ENCODE results near the gene SLC16A2.

SLC16A2 gene

DNA sequence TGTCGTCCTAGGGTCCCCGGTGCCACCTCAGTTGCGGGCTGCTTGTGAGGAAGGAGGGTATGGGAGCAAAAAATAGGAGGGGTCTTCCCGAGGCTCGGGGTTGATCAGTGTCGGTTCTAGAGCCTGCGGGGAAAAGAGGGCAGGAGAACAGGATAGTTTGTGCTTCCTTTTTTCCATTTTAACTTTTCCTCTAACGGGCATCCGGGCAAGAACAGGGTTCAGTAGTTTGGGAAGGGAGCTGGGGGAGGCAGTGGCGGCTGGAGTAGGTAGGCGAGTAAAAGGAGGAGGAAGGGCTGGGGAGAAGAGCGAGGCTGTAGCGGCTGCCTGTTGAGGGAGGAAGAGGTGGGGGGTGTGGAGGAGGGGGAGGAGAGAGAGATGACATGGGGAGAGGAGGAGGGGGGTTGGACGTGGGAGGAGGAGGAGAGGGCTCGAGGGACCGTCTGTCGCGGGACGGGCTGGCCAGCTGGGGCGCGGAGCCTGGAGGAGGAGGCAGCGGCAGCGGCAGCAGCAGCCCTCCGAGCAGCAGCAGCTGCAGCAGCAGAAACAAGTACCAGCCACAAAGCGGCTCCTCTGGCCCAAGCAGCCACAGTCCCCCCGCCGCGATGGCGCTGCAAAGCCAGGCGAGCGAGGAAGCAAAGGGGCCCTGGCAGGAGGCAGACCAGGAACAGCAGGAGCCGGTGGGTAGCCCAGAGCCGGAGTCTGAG is at the start of gene SLC16A2:
Gene SLC16A2 (plus strand): TSS at position 458 of the 704 bp plus-strand sequence. CDS start 145 bp downstream, at position 603.
- DNase-seq (ENCODE audit: low read depth): peak; percentile 78

DNA sequence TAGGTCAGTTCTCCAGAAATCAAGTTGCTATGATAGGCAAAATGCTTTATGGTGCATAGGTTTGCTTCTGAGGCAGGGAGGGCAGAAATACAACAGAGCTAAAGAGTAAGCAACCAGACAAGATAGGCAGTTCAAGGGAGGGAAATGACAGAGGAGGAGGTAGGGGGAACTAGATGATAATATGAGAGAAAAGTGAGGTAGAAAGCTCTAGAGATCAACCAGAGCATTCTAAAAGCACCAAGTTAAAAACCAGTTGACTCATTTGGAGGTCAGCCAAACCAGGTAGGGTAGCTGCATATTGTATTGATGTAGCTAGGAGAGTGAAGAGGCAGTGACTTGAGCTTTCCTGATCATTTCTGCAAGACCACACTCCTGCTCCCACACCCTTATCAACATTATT is 49.0 kb upstream of the SLC16A2 start:
- DNase-seq (ENCODE audit: low read depth): no peak

DNA sequence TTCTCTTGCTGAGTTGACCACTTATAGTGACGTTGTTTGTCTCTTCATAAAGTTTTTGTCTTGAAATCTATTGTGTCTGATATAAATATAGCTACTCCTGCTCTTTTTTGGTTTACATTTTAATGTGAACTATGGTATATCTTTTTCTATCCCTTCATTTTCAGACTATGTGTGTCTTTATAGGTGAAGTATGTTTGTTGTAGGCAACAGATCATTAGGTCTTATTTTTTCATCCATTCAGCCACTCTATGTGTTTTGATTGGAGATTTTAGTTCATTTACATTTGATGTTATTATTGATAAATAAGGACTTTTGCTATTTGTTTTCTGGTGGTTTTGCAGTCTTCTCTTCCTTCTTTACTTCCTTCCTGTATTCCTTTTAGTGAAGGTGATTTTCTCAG is 44.0 kb upstream of the SLC16A2 start:
- DNase-seq (ENCODE audit: low read depth): no peak

DNA sequence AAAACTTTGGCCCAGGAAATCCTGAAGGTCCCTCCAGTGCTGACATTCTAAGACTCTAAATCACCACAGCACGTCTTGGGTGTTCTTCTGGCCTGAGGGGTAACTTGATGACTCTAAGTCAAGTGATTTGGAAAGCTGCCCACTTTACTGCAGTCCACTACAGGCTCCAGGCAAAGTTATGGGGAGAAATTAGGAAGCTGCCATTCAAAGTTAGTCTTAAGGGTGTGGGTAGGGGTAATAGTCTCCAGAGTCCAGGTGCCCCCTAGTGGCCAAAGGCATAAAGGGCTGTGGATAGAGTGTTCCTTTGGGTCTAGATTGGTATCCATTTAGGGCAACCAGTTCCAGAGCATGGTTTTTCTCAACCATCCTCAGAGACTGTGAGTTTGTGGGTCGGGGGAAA is 38.7 kb upstream of the SLC16A2 start:
- peak; percentile 86 for DNase-seq (ENCODE audit: low read depth)

DNA sequence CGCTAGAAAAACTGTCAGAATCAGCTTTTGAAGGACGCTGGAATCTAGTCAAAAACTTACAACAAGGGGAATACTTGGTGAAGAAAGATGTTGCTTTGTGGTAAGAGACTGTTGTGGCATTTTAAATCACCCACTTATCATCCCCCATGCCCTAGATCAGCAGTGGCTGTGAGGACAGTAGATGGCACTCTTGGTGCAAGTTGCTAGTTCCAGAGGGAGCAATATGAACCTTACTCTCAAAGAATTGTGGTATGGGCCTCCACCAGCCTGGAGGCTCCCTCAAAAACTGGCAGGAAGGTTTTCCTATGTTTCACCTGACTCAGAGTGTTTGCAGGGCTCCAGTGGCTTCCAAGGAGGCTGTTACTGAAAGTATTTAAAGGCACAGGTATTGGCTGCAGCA is 37.7 kb upstream of the SLC16A2 start:
- peak; percentile 68 for DNase-seq (ENCODE audit: low read depth)

DNA sequence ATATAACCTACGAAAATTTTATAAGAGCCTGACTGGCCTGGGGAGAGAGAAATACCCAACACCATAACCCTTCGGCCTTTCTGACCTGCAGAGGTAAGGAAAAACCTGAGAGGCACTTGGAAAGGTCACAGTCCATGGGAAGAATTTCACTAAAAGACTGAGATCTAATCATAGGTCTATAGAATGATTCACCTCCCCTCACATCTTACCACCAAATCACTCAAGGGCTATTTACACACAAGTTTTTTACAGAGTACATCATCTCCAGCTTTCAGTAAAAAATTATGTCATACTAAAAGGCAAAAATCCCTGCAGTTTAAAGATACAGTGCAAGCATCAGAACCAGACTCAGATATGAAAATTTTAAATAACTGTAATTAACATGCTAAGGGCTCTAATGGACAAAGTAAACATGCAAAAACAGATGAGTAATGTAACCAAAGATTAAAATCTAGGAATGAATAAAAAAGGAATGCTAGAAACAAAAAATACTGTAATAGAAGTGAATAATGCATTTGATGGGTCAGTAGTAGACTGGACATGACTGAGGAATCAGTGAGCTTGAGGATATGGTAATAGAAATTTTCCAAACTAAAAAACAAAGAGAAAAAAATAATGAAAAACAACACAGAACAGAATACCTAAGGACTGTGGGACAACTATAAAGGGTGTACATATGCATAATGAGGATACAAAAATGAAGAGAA is 32.1 kb upstream of the SLC16A2 start:
- peak; percentile 47 for DNase-seq (ENCODE audit: low read depth)

DNA sequence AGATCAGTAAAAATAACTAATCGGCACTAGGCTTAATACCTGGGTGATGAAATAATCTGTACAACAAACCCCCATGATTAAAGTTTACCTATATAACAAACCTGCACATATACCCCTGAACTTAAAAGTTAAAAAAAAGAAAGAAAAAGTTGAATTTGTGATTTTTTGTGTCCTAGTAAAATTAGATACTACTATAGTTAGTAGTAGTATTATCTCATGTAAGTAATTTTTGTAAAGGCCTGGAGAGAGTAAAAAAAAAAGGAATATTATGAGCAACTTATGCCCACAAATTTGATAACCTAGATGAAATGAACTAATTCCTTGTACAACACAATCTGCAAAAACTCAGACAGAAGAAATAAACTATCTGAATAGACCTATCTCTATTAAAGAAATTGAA is 25.7 kb upstream of the SLC16A2 start:
- DNase-seq (ENCODE audit: low read depth): no peak

DNA sequence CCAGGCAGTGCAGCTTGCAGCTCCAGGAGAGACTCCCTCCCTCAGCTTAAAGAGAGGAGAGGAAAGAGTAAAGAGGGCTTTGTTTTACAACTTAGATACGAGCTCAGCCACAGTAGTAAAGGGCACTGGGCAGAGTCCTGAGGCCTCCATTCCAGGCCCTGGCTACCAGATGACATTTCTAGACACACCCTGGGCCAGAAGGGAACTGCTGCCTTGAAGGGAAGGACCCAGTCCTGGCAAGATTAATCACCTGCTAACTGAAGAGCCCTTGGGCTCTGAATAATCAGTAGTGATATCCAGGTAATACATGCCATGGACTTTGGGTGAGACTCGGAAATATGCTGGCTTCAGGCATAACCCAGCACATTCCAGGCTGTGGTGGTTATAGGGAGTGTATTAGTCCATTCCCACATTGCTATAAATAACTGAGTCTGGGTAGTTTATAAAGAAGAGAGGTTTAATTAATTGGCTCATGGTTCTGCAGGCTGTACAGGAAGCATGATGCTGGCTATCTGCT is 15.3 kb upstream of the SLC16A2 start:
- DNase-seq (ENCODE audit: low read depth): no peak

DNA sequence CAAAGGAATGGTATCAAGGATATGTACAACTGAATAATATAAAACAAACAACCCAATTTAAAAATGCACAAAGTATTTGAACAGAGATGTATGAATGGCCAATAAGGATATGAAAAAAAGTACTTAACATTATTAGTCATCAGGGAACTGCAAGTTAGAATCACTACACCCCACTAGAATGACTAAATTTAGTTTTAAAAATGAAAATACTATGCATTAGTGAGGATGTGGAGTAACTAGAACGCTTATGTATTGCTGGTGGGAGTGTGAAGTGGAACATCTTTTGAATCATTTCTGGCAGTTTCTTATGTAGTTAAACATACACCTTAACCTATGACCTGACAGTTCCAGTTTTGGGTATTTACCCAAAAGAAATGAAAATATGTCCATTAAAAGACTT is 13.0 kb upstream of the SLC16A2 start:
- DNase-seq (ENCODE audit: low read depth): no peak

DNA sequence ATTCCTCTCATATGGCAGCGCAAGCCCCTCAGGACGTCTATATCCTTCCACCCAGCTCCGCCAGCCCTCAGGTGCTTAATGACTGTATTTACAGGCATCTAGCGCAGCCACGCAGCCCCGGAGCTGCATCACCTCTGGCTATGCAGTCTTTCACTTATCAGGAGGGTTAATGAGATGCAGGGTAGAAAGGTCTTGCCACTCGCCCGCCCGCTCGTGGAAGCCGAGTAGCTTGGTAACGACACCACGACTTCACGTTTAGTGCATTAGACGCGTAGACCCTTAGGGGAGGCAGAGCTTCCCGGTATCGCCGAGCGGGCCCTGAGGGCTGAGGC is 1.5 kb upstream of the SLC16A2 start:
- peak; percentile 32 for DNase-seq (ENCODE audit: low read depth)

DNA sequence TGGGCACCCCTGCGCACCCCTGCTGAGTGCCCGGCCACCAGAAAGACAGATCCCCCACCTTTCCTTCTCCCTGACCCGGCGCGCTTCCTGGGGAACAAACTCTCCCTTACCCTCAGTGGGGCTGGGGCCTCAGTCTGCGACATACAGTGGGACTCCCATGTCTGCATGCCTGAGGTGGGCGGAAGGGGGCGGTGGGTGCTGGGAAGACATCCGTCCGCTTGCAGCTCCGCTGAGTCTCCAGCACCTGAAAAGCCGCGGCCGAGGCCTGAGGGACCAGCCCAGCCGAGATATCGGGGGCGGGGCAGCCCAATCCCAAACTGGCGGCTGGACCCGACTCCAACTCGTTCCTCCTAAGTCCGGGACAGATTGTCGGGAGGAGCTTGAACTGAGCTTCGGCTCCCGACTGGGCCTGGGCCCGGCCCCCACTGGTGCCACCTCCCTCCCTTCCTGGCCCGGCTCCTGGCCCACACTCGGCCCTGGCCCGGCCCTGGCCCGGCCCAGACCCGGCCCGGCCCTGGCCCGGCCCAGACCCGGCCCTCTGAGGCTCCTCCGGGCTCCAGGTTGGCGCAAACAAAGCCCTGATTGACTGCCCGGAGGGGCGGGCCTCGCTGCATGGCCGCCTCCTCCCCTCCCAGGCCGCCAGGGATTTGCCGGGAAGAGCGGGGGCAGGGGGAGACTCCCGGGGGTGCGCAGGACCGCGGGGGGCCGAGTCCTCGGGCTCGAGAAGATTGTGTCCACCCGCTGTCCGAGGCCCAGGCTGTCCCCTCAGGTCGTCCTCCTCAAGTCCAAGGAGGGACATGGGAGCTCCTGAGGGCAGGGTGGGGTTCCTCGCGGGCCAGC is 877 bp upstream of the SLC16A2 start:
- DNase-seq (ENCODE audit: low read depth): peak; percentile 70

DNA sequence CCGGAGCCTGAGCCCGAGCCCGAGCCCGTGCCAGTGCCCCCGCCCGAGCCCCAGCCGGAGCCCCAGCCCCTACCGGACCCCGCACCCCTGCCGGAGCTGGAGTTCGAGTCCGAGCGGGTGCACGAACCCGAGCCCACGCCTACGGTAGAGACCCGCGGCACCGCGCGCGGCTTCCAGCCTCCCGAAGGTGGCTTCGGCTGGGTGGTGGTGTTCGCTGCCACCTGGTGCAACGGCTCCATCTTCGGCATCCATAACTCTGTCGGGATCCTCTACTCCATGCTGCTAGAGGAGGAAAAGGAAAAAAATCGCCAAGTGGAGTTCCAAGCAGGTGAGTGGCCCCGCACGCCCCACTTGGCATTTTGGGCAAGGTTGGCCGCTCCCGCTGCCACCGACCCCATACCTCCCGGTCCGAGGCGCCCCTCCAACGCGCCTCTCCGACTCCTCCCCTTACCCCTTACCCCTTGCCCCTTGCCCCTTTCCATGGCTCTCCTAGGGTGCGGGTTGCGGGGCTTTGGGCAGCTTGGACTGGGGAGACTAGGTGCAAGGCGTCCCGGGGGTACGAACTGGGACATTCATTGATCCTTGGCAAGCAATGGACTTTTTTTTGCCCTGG is 553 bp downstream of the SLC16A2 start:
- peak; percentile 26 for DNase-seq (ENCODE audit: low read depth)

DNA sequence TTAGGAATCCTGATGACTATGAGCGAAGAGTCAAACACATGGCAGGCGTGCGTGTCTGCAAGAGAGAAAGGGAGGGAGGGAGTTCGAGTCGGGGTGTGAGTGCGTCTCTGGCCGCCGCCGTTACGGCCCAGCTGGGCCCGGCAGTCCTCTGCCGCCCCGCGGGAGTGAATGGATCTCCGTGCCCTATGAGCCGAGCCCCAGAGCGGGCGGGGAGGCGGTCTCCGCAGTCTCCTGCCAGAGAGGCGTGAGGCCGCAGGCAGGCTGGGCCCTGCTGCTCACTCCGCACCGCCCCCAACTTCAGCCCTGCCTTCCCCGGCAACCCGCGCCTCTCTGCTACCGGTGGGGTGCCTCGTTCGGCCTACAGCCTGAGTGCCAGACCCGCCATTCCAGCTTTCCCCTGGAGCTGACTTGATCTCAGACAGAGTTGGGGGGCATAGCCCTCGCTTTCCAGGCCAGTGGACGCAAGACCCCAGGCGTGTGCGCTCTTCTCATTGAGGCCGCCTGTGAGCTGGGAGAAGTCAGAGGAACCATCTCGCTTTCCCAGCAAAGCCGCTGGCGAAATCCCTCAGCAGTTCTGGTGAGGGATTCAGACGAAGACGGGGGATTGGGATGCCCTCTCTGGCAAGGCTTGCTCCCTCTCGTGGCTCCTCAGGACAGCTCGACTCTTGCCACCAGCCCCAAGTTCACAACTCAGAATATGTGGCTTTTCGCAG is 1.4 kb downstream of the SLC16A2 start:
- DNase-seq (ENCODE audit: low read depth): peak; percentile 70

DNA sequence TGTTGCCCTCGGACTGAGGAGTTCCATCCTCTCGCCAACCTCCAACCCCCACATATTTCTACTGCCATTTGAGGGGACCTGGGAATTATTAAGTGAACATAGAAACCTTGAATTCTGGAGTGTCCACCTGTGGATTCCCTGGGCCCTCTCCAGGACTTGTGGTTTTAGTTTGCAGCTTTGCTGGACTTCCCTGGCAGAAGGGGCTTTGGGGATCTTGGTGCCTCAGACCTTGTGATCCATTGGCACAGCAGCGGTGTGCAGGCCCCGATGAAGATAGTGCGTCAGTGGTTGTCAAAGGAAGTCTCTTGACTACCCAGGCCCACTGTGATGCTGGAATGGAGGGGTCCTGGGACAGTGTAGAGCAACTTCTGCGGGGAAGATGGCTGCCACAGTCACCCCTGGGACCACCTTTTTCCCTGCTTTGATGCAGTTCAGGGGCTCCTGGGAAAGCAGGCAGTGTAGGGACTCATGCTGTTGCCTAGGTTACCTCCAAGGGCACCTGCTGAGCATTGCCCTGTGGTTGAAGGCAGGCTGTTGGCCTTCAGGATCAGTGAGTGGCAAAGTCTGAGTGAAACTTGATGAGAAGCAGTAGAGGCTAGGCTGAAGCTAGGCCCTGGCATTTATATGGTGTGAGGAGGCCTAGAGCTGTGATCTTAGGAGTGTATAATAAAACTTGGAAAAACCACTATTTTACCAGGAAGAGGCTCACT is 2.2 kb downstream of the SLC16A2 start:
- no peak for DNase-seq (ENCODE audit: low read depth)

DNA sequence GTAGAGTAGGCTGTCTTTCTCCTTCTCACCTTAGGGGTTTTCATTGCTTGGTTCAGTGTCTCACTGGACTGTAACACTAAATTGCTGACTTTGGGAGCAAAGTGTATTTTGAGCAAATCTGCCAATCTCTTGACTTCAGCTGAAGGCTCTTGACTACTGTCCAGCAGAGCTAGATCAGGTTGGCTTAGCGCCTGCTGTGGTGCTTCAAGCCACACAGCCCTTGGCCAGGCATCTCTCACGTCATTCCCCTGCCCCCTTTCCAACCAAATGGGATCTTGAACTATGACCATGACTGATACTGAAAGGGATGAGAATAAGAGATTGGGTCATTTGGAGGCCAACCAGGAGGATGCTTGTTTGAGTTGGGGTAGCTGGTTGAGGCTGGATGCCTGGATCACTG is 4.8 kb downstream of the SLC16A2 start:
- DNase-seq (ENCODE audit: low read depth): no peak

DNA sequence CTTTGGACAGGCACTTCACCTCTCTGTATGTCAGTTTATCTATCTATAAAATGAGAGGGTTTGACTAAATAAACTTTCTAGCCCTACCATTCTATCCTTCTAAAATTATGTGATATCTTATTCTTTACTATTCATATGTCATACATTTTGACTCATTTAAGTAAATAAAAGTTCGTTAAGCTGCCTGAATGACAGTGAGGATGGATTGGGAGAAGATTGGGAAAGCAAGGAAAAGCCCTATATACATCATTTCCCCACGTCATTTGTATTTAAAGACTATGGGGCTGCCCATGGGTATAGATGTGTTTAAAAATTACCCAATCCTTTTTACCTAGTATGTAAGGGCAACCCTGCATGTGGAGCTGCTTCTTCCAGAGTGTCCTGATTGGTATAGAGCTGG is 5.3 kb downstream of the SLC16A2 start:
- DNase-seq (ENCODE audit: low read depth): no peak

DNA sequence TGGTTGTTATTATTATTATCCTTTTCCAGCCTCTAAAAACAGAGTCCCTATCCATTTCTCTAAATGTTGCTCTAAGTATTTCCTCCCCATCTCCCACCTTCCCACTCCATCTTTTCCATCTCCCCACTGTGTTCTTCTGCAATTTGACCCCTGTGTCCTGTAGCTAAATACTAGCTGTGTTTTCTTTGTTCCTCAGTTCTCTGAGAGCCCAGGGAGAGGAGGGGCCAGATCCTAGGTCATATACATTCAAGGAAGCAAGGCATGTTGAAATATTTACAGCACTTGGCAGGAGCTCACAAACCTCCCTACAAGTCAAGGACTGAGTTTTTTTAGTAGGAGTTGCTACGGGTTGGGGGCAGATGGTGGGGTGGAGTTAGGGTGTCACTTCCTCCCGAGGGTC is 10.5 kb downstream of the SLC16A2 start:
- DNase-seq (ENCODE audit: low read depth): no peak

DNA sequence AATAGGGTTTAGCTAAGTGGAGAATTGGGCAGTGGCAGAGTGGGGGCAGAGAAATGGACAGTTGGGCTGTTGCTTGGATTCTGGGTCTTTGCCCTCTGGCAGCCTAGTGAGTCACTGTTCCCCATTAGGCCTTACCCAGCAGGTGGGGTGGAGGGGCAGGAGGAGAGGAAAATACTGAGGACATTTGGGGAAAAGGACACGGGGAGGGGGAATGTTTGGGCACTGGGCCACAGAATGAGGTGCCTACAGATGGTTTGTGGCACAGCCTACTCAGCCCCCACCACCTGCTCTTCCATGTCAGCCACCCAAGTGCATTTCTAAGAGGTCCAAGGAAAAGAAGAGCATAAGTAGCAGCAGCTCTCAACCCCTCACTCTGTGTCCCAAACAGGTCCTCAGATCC is 13.0 kb downstream of the SLC16A2 start:
- DNase-seq (ENCODE audit: low read depth): no peak

DNA sequence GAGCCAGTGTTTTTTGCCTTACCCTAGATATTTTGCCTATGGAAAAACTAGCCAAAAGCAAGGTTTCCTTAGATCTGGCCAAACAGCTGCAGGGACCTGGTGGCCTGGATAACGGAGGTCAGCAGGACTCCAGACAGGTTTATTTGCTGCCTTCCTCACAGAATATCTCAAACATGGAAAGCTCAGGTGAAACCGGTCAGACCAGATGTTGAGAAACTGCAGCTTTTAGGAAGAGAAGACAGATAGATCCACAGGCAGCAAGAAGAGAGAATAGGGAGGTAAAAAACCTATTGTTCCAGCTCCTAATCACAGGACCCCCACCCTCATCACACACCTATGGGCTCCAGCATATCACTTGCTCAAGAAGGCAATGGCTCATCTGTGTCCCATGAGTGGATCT is 16.2 kb downstream of the SLC16A2 start:
- DNase-seq (ENCODE audit: low read depth): no peak

DNA sequence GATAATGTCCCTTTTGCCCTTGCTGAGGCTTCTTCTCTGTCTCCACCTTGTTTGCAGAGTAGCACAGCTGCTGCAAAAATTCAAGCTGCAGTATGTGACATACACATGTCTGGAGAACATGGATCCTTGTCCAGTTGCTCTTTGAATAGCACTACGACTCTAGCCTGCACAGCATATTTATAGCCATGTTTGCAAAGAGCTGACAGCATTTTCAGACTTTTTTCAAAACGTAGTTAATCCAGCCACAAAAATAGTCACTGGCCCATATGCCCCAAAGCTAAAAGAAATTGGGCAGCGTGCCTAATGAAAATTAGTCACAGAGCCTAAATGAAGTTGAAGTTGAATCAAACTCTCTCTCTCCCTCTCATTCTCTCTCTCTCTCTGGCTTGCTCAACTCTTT is 17.5 kb downstream of the SLC16A2 start:
- DNase-seq (ENCODE audit: low read depth): no peak

DNA sequence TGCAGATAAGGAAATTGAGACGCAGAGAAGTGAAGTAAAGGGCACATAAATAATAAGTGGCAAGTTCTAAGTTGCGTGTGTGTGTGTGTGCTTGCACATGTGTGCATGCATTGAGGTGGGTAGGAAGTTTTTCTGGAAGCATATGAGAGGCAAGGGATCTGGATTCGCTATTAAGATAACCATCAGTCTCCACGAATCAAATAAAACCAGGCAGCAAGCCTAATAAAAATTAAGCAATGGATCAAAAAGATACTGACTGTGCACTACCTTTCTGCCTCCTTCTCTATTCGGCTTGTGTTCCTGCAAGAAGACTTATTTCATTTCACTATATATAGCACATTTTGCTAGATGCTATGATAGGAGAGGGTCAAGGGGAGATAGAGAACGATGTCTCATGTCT is 23.8 kb downstream of the SLC16A2 start:
- no peak for DNase-seq (ENCODE audit: low read depth)

Measured in ELR (cell line).